SK-N-SH (cell line): Measurements from ENCODE around the gene NELFA. TPM values are rescaled to one million over a fixed set of nuclear protein-coding genes. Genes with fewer than 3 reads are reported as not detected.

Source experiments
- CTCF ChIA-PET: fragments of 300-600, 350-600 bp; formaldehyde crosslinking; extraction: SDS; loops from one replicate; lab custom pipeline; 2021; lab: Yijun Ruan, JAX
- POLR2A ChIA-PET: fragments of 350-600 bp; sonication (Branson Sonifier 250); formaldehyde crosslinking; extraction: SDS; loops from one replicate; lab custom pipeline; 2020; ENCODE audit warnings: antibody characterized with exemption, inconsistent platforms; lab: Yijun Ruan, JAX
- DNase-seq: peaks from one replicate; pipeline ENCODE4 v3.0.0; 2012
- H2AFZ ChIP-seq: fragments of 200-600 bp; sonication (generic); 2 replicates; pipeline ENCODE4 v1.8.1; 2016; ENCODE audit warnings: antibody characterized with exemption, mild to moderate bottlenecking, low read depth
- H3F3A ChIP-seq: fragments of 200-600 bp; sonication (generic); replicated peaks from 2 replicates; pipeline ENCODE3; 2016; ENCODE audit warnings: antibody characterized with exemption, mild to moderate bottlenecking; ENCODE audit not compliant: insufficient read depth
- H3K27ac ChIP-seq, 2 experiments: fragments of 200-500 bp in 1 of 2; fragments of 200-600 bp in 1 of 2; sonication (Bioruptor generic) in 1 of 2; sonication (generic), shearing (Covaris generic) in 1 of 2; 2 replicates each; pipeline versions ENCODE4 v1.5.1 to v1.6.1; 2014 to 2016; ENCODE audit warnings: low read depth in 2 of 2, inconsistent platforms in 1 of 2, low read length in 1 of 2, mild to moderate bottlenecking in 1 of 2, mixed read lengths in 1 of 2
- H3K27me3 ChIP-seq: fragments of 200-600 bp; sonication (generic), shearing (Covaris generic); 2 replicates; pipeline ENCODE4 v1.6.1; 2016; ENCODE audit warnings: mixed run types; ENCODE audit not compliant: insufficient read depth
- H3K36me3 ChIP-seq, 2 experiments: fragments of 200-500 bp in 1 of 2; fragments of 200-600 bp in 1 of 2; sonication (Bioruptor generic) in 1 of 2; sonication (generic) in 1 of 2; replicated peaks in 1 of 2; 2 replicates each; pipeline versions ENCODE3 to v1.5.1; 2014 to 2016; ENCODE audit warnings: low read length in 1 of 2, mild to moderate bottlenecking in 1 of 2; ENCODE audit not compliant: insufficient read depth in 2 of 2, control insufficient read depth in 1 of 2
- H3K4me1 ChIP-seq, 2 experiments: fragments of 200-500 bp in 1 of 2; fragments of 200-600 bp in 1 of 2; sonication (Bioruptor generic) in 1 of 2; sonication (generic), shearing (Covaris generic) in 1 of 2; 2 replicates each; pipeline versions ENCODE4 v1.5.1 to v1.6.1; 2014 to 2016; ENCODE audit warnings: low read depth in 1 of 2, low read length in 1 of 2, mixed run types in 1 of 2; ENCODE audit not compliant: insufficient read depth in 2 of 2, control insufficient read depth in 1 of 2
- H3K4me2 ChIP-seq: fragments of 200-600 bp; sonication (generic), shearing (Covaris generic); 2 replicates; pipeline ENCODE4 v1.6.1; 2017; ENCODE audit warnings: mixed run types
- H3K4me3 ChIP-seq, 2 experiments: fragments of 200-500 bp in 1 of 2; fragments of 200-600 bp in 1 of 2; sonication (Bioruptor generic) in 1 of 2; sonication (generic), shearing (Covaris generic) in 1 of 2; 2 replicates each; pipeline versions ENCODE4 v1.5.1 to v1.8.1; 2014 to 2016; ENCODE audit warnings: low read depth in 2 of 2, inconsistent platforms in 1 of 2, low read length in 1 of 2, mild to moderate bottlenecking in 1 of 2, mixed read lengths in 1 of 2, moderate library complexity in 1 of 2
- H3K79me2 ChIP-seq: fragments of 200-600 bp; sonication (generic); 2 replicates; pipeline ENCODE4 v1.8.1; 2017; ENCODE audit warnings: mild to moderate bottlenecking; ENCODE audit not compliant: insufficient read depth
- H3K9ac ChIP-seq: fragments of 200-600 bp; sonication (generic); 2 replicates; pipeline ENCODE4 v1.6.1; 2017; ENCODE audit warnings: mixed run types
- H3K9me2 ChIP-seq: fragments of 200-600 bp; sonication (generic); 2 replicates; pipeline ENCODE4 v1.6.1; 2017; ENCODE audit warnings: mixed run types
- H3K9me3 ChIP-seq: fragments of 200-600 bp; sonication (generic); 2 replicates; pipeline ENCODE4 v1.6.1; 2017; ENCODE audit warnings: mixed run types, mild to moderate bottlenecking, moderate library complexity
- H4K20me1 ChIP-seq: fragments of 200-600 bp; sonication (generic); 2 replicates; pipeline ENCODE4 v1.6.1; 2017; ENCODE audit warnings: mild to moderate bottlenecking, mixed run types; ENCODE audit not compliant: insufficient read depth
- CHD2 ChIP-seq: fragments of 150-350 bp; IDR thresholded peaks from 2 replicates; pipeline ENCODE4 v1.6.1; 2018; ENCODE audit warnings: low read length; ENCODE audit not compliant: partially characterized antibody
- EP300 ChIP-seq, 2 experiments: IDR thresholded peaks; 2 replicates each; pipeline versions ENCODE4 v1.4.0 to v1.6.1; 2012; ENCODE audit warnings: borderline replicate concordance in 1 of 2, low read depth in 1 of 2, low read length in 1 of 2
- FOSL2 ChIP-seq: IDR thresholded peaks from 2 replicates; pipeline ENCODE4 v1.4.0; 2012; ENCODE audit warnings: low read depth, mild to moderate bottlenecking, moderate library complexity, borderline replicate concordance
- FOXJ3 ChIP-seq: sonication (generic); formaldehyde crosslinking; IDR thresholded peaks from 2 replicates; pipeline ENCODE4 v1.5.1; 2020; ENCODE audit warnings: mild to moderate bottlenecking, missing genetic modification reagents
- FOXM1 ChIP-seq: IDR thresholded peaks from 2 replicates; pipeline ENCODE4 v1.4.0; 2012; ENCODE audit warnings: low read depth, mild to moderate bottlenecking
- GABPA ChIP-seq: IDR thresholded peaks from 2 replicates; pipeline ENCODE4 v1.4.0; 2012; ENCODE audit warnings: low read depth, mild to moderate bottlenecking
- GATA2 ChIP-seq: sonication (generic); formaldehyde crosslinking; IDR thresholded peaks from 2 replicates; pipeline ENCODE4 v1.5.0; 2020; ENCODE audit warnings: mild to moderate bottlenecking, missing genetic modification reagents
- JUND ChIP-seq: IDR thresholded peaks from 2 replicates; pipeline ENCODE4 v1.4.0; 2012
- MEF2A ChIP-seq: IDR thresholded peaks from 2 replicates; pipeline ENCODE4 v1.4.0; 2012; ENCODE audit warnings: low read depth, borderline replicate concordance
- NFIC ChIP-seq: IDR thresholded peaks from 2 replicates; pipeline ENCODE4 v1.4.0; 2012; ENCODE audit warnings: borderline replicate concordance
- POLR2AphosphoS5 ChIP-seq: IDR thresholded peaks from 2 replicates; pipeline ENCODE4 v1.6.1; 2012; ENCODE audit warnings: low read depth, low read length
- RAD21 ChIP-seq: IDR thresholded peaks from 2 replicates; pipeline ENCODE4 v1.6.1; 2012; ENCODE audit warnings: mild to moderate bottlenecking, low read length
- RCOR1 ChIP-seq: fragments of 150-350 bp; IDR thresholded peaks from 2 replicates; pipeline ENCODE4 v1.6.1; 2017; ENCODE audit warnings: antibody characterized with exemption, low read length
- RFX5 ChIP-seq: IDR thresholded peaks from 2 replicates; pipeline ENCODE4 v1.6.1; 2012; ENCODE audit warnings: mild to moderate bottlenecking, improper control_type of control experiment, low read length
- SIN3A ChIP-seq: IDR thresholded peaks from 2 replicates; pipeline ENCODE4 v1.6.1; 2012; ENCODE audit warnings: low read depth, mild to moderate bottlenecking, low read length, moderate library complexity, borderline replicate concordance
- TAF1 ChIP-seq: IDR thresholded peaks from 2 replicates; pipeline ENCODE4 v1.6.1; 2012; ENCODE audit warnings: low read depth, mild to moderate bottlenecking, low read length, moderate library complexity, borderline replicate concordance
- TEAD4 ChIP-seq: IDR thresholded peaks from 2 replicates; pipeline ENCODE4 v1.4.0; 2012; ENCODE audit warnings: mild to moderate bottlenecking, borderline replicate concordance; ENCODE audit not compliant: insufficient read depth
- YY1 ChIP-seq: IDR thresholded peaks from 2 replicates; pipeline ENCODE4 v1.4.0; 2012; ENCODE audit warnings: low read depth, mild to moderate bottlenecking
- WGBS: methylation state at CpG from one replicate; pipeline ENCODE4 v1.1.6; 2017; ENCODE audit warnings: low lambda C conversion rate; 5-methylcytosine and 5-hydroxymethylcytosine counted together
- polyA plus RNA-seq, 3 experiments: library from polyadenylated mRNA; depleted of rRNA; stranded (reverse); fragments of >200 nt; gene quantifications; 2 replicates each; pipeline ENCODE4 v1.2.3, GENCODE V29; 2012
- TF ChIP-seq, protein P1 (sequence below): IDR thresholded peaks from 2 replicates; pipeline ENCODE4; 2012
- TF ChIP-seq, protein P2 (sequence below): IDR thresholded peaks from 2 replicates; pipeline ENCODE4 v1.4.0; 2012; ENCODE audit warnings: low read depth, borderline replicate concordance
- TF ChIP-seq, protein P3 (sequence below): fragments of 150-350 bp; IDR thresholded peaks from 2 replicates; pipeline ENCODE4 v1.6.1; 2016; ENCODE audit warnings: mild to moderate bottlenecking, low read depth, low read length
- TF ChIP-seq, protein P4 (sequence below): fragments of 200-600 bp; sonication (generic); IDR thresholded peaks from 2 replicates; pipeline ENCODE4 v1.6.1; 2017; ENCODE audit warnings: antibody characterized with exemption, mild to moderate bottlenecking, moderate library complexity

NELFA gene
- polyA plus RNA-seq, 1 of the 3 experiments (the other 2 are of a cell fraction), result 26.8 TPM

DNA sequence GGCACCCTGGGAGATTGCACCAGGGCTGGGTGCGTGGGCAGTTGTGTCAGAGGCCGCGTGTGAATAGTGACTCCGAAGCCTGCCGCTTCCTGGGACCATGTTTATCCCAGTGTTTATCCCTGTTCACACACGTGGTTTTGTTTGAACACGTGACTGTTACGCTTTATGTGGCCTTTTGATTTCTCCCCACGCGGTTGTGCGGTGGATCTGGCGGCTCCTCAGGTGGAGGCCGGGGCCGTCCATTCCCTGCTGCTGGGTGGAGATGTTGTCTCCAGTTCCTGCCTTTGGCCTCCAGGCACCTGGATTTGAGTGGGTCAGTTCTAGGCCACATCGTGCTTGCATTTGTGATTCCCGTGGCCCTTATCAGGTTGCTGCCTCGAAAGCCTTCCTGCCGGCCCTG, 35.1 kb downstream of the NELFA start:
- CTCF ChIA-PET, result interaction anchor here (1.5 kb wide), 1 partner anchor 10 kb away, joined by 4 read pairs; no protein-coding TSS in a partner anchor
- no peaks in the 10 kb centered on the region for H3K9me2 ChIP-seq
- H3K4me1 ChIP-seq, result no peaks in the 10 kb centered on the region; a peak in 1 of 4 replicates
- peaks cover 20% of the 10 kb centered on the region for H3K79me2 ChIP-seq
- no peaks in the 10 kb centered on the region for H3K9me3 ChIP-seq
- POLR2A ChIA-PET, result no interaction called here
- no peak for TF ChIP-seq JUND
- TF ChIP-seq FOSL2, result no peak
- no peak for TF ChIP-seq RCOR1
- TF ChIP-seq, protein P1, sequence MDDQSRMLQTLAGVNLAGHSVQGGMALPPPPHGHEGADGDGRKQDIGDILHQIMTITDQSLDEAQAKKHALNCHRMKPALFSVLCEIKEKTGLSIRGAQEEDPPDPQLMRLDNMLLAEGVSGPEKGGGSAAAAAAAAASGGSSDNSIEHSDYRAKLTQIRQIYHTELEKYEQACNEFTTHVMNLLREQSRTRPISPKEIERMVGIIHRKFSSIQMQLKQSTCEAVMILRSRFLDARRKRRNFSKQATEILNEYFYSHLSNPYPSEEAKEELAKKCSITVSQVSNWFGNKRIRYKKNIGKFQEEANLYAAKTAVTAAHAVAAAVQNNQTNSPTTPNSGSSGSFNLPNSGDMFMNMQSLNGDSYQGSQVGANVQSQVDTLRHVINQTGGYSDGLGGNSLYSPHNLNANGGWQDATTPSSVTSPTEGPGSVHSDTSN, result no peak
- TF ChIP-seq FOXJ3 (CRISPR knock-in tag), result no peak
- TF ChIP-seq TAF1, result no peak
- TF ChIP-seq RFX5, result no peak
- TF ChIP-seq CHD2, result no peak
- no peak for TF ChIP-seq MEF2A
- TF ChIP-seq, protein P2, sequence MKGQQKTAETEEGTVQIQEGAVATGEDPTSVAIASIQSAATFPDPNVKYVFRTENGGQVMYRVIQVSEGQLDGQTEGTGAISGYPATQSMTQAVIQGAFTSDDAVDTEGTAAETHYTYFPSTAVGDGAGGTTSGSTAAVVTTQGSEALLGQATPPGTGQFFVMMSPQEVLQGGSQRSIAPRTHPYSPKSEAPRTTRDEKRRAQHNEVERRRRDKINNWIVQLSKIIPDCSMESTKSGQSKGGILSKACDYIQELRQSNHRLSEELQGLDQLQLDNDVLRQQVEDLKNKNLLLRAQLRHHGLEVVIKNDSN, result no peak
- TF ChIP-seq GATA2 (CRISPR knock-in tag), result no peak
- TF ChIP-seq, protein P3, sequence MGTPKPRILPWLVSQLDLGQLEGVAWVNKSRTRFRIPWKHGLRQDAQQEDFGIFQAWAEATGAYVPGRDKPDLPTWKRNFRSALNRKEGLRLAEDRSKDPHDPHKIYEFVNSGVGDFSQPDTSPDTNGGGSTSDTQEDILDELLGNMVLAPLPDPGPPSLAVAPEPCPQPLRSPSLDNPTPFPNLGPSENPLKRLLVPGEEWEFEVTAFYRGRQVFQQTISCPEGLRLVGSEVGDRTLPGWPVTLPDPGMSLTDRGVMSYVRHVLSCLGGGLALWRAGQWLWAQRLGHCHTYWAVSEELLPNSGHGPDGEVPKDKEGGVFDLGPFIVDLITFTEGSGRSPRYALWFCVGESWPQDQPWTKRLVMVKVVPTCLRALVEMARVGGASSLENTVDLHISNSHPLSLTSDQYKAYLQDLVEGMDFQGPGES, result no peak
- TF ChIP-seq FOXM1, result no peak
- no peak for TF ChIP-seq EP300 (IDR thresholded peaks at IDR 0.05; ENCODE audit: borderline replicate concordance in 1 of 2, low read depth in 1 of 2, low read length in 1 of 2)
- no peak for TF ChIP-seq RAD21
- TF ChIP-seq YY1, result no peak
- TF ChIP-seq NFIC, result no peak
- TF ChIP-seq, all 33 proteins: peak for 0
- H3K27ac ChIP-seq, result no peak overlapping the region
- H3K9ac ChIP-seq, result no peak overlapping the region
- no peaks in the 10 kb centered on the region for H3K27me3 ChIP-seq
- WGBS, result 94% methylated on average over 16 of the region's 18 CpGs
- H2AFZ ChIP-seq, result no peak overlapping the region
- no peak for DNase-seq
- no peak overlapping the region for H3K4me2 ChIP-seq
- H3F3A ChIP-seq, result no peaks in the 10 kb centered on the region
- no peak overlapping the region for H3K4me3 ChIP-seq
- H3K36me3 ChIP-seq, result peaks cover 32 to 60% of the 10 kb centered on the region in 2 experiments
- no peaks in the 10 kb centered on the region for H4K20me1 ChIP-seq

DNA sequence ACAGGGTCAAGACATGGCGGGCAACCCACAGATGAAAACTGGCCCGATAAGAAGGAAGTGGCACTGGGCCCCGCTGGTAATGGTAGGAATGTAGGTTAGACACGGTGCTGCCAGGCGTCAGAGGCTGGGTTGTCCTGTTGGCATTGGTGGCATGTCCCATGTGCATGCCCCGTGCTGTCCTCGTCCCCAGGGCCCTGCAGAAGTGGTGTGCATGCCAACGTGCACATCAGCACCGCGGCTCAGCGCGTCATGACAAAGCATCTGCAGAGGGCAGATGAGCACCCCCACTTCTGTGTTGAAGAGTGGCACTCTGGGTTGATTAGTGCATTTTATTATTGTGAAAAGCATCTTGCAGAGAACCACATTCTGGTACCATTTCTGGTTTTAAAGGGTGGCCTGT, 35.6 kb downstream of the NELFA start:
- no peaks in the 10 kb centered on the region for H3K27me3 ChIP-seq
- DNase-seq, result no peak
- no peak overlapping the region for H3K4me2 ChIP-seq
- H3K79me2 ChIP-seq, result peaks cover 24% of the 10 kb centered on the region
- WGBS, result 97% methylated on average over 11 of the region's 12 CpGs
- no peak overlapping the region for H3K27ac ChIP-seq
- ChIA-PET CTCF (interaction anchor here (0.7 kb wide), 1 partner anchor 32 kb away, joined by 3 read pairs; no protein-coding TSS in a partner anchor), POLR2A (no interaction called here)
- no peaks in the 10 kb centered on the region for H3F3A ChIP-seq
- no peaks in the 10 kb centered on the region for H4K20me1 ChIP-seq
- no peak overlapping the region for H3K4me3 ChIP-seq
- no peaks in the 10 kb centered on the region for H3K9me3 ChIP-seq
- no peak overlapping the region for H2AFZ ChIP-seq
- peaks cover 32 to 60% of the 10 kb centered on the region in 2 experiments for H3K36me3 ChIP-seq
- peaks cover 0 to 1% of the 10 kb centered on the region in 2 experiments; a peak in 1 of 4 replicates for H3K4me1 ChIP-seq
- no peaks in the 10 kb centered on the region for H3K9me2 ChIP-seq
- H3K9ac ChIP-seq, result no peak overlapping the region
- TF ChIP-seq FOXJ3 (CRISPR knock-in tag), result no peak
- TF ChIP-seq TEAD4, result no peak
- TF ChIP-seq POLR2AphosphoS5, result no peak
- no peak for TF ChIP-seq JUND
- TF ChIP-seq, protein P3, result no peak
- TF ChIP-seq FOSL2, result no peak
- no peak for TF ChIP-seq SIN3A
- no peak for TF ChIP-seq GABPA
- no peak for TF ChIP-seq GATA2 (CRISPR knock-in tag)
- TF ChIP-seq, protein P4, sequence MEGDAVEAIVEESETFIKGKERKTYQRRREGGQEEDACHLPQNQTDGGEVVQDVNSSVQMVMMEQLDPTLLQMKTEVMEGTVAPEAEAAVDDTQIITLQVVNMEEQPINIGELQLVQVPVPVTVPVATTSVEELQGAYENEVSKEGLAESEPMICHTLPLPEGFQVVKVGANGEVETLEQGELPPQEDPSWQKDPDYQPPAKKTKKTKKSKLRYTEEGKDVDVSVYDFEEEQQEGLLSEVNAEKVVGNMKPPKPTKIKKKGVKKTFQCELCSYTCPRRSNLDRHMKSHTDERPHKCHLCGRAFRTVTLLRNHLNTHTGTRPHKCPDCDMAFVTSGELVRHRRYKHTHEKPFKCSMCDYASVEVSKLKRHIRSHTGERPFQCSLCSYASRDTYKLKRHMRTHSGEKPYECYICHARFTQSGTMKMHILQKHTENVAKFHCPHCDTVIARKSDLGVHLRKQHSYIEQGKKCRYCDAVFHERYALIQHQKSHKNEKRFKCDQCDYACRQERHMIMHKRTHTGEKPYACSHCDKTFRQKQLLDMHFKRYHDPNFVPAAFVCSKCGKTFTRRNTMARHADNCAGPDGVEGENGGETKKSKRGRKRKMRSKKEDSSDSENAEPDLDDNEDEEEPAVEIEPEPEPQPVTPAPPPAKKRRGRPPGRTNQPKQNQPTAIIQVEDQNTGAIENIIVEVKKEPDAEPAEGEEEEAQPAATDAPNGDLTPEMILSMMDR, result no peak
- no peak for TF ChIP-seq RCOR1
- no peak for TF ChIP-seq RFX5
- no peak for TF ChIP-seq MEF2A
- TF ChIP-seq FOXM1, result no peak
- no peak for TF ChIP-seq YY1
